HepG2 (cell line): ENCODE measurements around the gene NEK7. TPM values are rescaled to one million over a fixed set of nuclear protein-coding genes. Genes with fewer than 3 reads are reported as not detected.

ENCODE experiments used
- ATAC-seq: fragments of 200-7000 bp; cut with Tn5 transposase; 3 replicates; pipeline ENCODE4 v1.9.1; 2020; ENCODE audit warnings: mild to moderate bottlenecking, moderate library complexity
- BruUV-seq: library from RNA; stranded (reverse); fragments of 400-500 nt; replicated peaks from 2 replicates; lab custom pipeline; 2021; lab: Mats Ljungman, UMichigan
- CTCF ChIA-PET: fragments of 300-600 bp; formaldehyde crosslinking; extraction: SDS; loops from one replicate; lab custom pipeline; 2021; ENCODE audit warnings: low total read pairs, inconsistent platforms, low intra/inter-chr PET ratio; lab: Yijun Ruan, JAX
- POLR2A ChIA-PET: fragments of 350-600 bp; sonication (Branson Sonifier 250); formaldehyde crosslinking; loops from one replicate; lab custom pipeline; 2020; ENCODE audit warnings: antibody characterized with exemption, inconsistent platforms; lab: Yijun Ruan, JAX
- DNase-seq: peaks from one replicate; pipeline ENCODE4 v3.0.0-alpha.2; 2015; ENCODE audit warnings: low spot score
- FAIRE-seq: peaks from 3 replicates; lab custom pipeline; 2011; peaks lifted over from hg19 to GRCh38; lab: Jason Lieb, UNC
- H2AFZ ChIP-seq: one replicate; pipeline ENCODE4 v1.6.1; 2011; ENCODE audit warnings: low read length, inconsistent platforms
- H3K27ac ChIP-seq: fragments of 300-600 bp; 3 replicates; pipeline ENCODE4 v1.8.0; 2011; ENCODE audit warnings: mixed run types, mild to moderate bottlenecking, mixed read lengths, low read length, inconsistent platforms; ENCODE audit not compliant: insufficient read depth; ENCODE audit errors: extremely low read length
- H3K27me3 ChIP-seq, 2 experiments: fragments of 200-600 bp in 1 of 2; 2 replicates in 1 of 2; 3 replicates in 1 of 2; pipeline versions ENCODE4 v1.6.0 to v1.8.0; 2011; ENCODE audit warnings: low read length in 2 of 2, mild to moderate bottlenecking in 2 of 2, moderate library complexity in 2 of 2, inconsistent platforms in 1 of 2; ENCODE audit not compliant: insufficient read depth in 2 of 2, control insufficient read depth in 1 of 2
- H3K36me3 ChIP-seq, 2 experiments: fragments of 200-600 bp in 1 of 2; replicated peaks in 1 of 2; 2 replicates in 1 of 2; 3 replicates in 1 of 2; pipeline versions ENCODE4 v1.5.1 to v1.8.0; 2011; ENCODE audit warnings: low read length in 2 of 2, inconsistent platforms in 1 of 2; ENCODE audit not compliant: insufficient read depth in 2 of 2, control insufficient read depth in 1 of 2
- H3K4me1 ChIP-seq: 2 replicates; pipeline ENCODE4 v1.5.1; 2012; ENCODE audit warnings: low read length, inconsistent platforms; ENCODE audit not compliant: insufficient read depth
- H3K4me2 ChIP-seq: 2 replicates; pipeline ENCODE4 v1.6.0; 2011; ENCODE audit warnings: low read depth, low read length, inconsistent platforms
- H3K4me3 ChIP-seq, 3 experiments: fragments of 200-600 bp in 1 of 3; sonication (generic), shearing (Covaris generic) in 1 of 3; replicated peaks in 1 of 3; 2 replicates each; pipeline ENCODE4 v1.5.1; 2011 to 2016; ENCODE audit warnings: low read length in 3 of 3, inconsistent platforms in 2 of 3, low read depth in 2 of 3, mild to moderate bottlenecking in 2 of 3, control low read depth in 1 of 3, mixed read lengths in 1 of 3; ENCODE audit not compliant: insufficient read depth in 1 of 3
- H3K79me2 ChIP-seq: one replicate; pipeline ENCODE4 v1.6.1; 2011; ENCODE audit warnings: low read length, inconsistent platforms; ENCODE audit not compliant: insufficient read depth
- H3K9ac ChIP-seq: 2 replicates; pipeline ENCODE4 v1.6.0; 2011; ENCODE audit warnings: mild to moderate bottlenecking, low read depth, low read length, inconsistent platforms; ENCODE audit not compliant: insufficient read depth
- H3K9me3 ChIP-seq: 2 replicates; pipeline ENCODE4 v1.5.1; 2012; ENCODE audit warnings: mild to moderate bottlenecking, low read length
- H4K20me1 ChIP-seq: 2 replicates; pipeline ENCODE4 v1.6.0; 2011; ENCODE audit warnings: inconsistent platforms, mild to moderate bottlenecking, low read length, moderate library complexity; ENCODE audit not compliant: insufficient read depth
- DNMT3B ChIP-seq: conservative IDR thresholded peaks from 2 replicates; pipeline ENCODE4 v1.6.1; 2016; ENCODE audit warnings: missing biosample characterization, control low read depth
- EEA1 ChIP-seq: sonication (generic); formaldehyde crosslinking; IDR thresholded peaks from 2 replicates; pipeline ENCODE4 v1.5.1; 2020; ENCODE audit warnings: mild to moderate bottlenecking, missing genetic modification reagents, borderline replicate concordance
- MAFG ChIP-seq: sonication (generic); formaldehyde crosslinking; IDR thresholded peaks from 2 replicates; pipeline ENCODE4 v1.5.1; 2020; ENCODE audit warnings: mild to moderate bottlenecking, missing genetic modification reagents
- RFX1 ChIP-seq: fragments of 450-650 bp; IDR thresholded peaks from 2 replicates; pipeline ENCODE4 v1.6.1; 2017
- RFX5 ChIP-seq: IDR thresholded peaks from 2 replicates; pipeline ENCODE4 v1.6.1; 2011; ENCODE audit warnings: low read depth, low read length, improper control_type of control experiment
- SKI ChIP-seq: fragments of 450-650 bp; IDR thresholded peaks from one replicate; pipeline ENCODE4 v1.6.1; 2018; ENCODE audit warnings: mild to moderate bottlenecking; ENCODE audit not compliant: partially characterized antibody
- SP2 ChIP-seq: sonication (generic); formaldehyde crosslinking; IDR thresholded peaks from 2 replicates; pipeline ENCODE4 v1.5.1; 2020; ENCODE audit warnings: mild to moderate bottlenecking, missing genetic modification reagents
- ZNF256 ChIP-seq: sonication (generic); formaldehyde crosslinking; conservative IDR thresholded peaks from 2 replicates; pipeline ENCODE4 v1.4.0; 2020; ENCODE audit warnings: missing genetic modification reagents
- ZNF367 ChIP-seq: sonication (generic); formaldehyde crosslinking; IDR thresholded peaks from 2 replicates; pipeline ENCODE4 v1.4.0; 2020; ENCODE audit warnings: missing genetic modification reagents, borderline replicate concordance
- ZNF468 ChIP-seq: sonication (generic); formaldehyde crosslinking; IDR thresholded peaks from 2 replicates; pipeline ENCODE4 v1.8.0; 2022; ENCODE audit warnings: mild to moderate bottlenecking, moderate library complexity, missing genetic modification reagents
- ZNF550 ChIP-seq: sonication (generic); formaldehyde crosslinking; IDR thresholded peaks from 2 replicates; pipeline ENCODE4 v1.4.0; 2020; ENCODE audit warnings: mild to moderate bottlenecking, missing genetic modification reagents, borderline replicate concordance
- WGBS: methylation state at CpG from one replicate; pipeline ENCODE4 v1.1.6; 2017; ENCODE audit warnings: low lambda C conversion rate; 5-methylcytosine and 5-hydroxymethylcytosine counted together
- in situ Hi-C: cut with HindIII; loops from 2 replicates; pipeline ENCODE4 v1.10.0; 2017; ENCODE audit warnings: low pct_unique_long_range_greater_than_20kb; ENCODE audit not compliant: extremely low pct_ligation_motif_present
- intact Hi-C: fragments of 100-400 bp; cut with micrococcal nuclease; formaldehyde crosslinking; loops from one replicate; pipeline ENCODE4 v1.10.0; 2022; ENCODE audit not compliant: unreplicated experiment
- polyA plus RNA-seq, 8 experiments: library from polyadenylated mRNA; depleted of rRNA in 3 of 8; stranded (reverse) in 7 of 8; unstranded in 1 of 8; fragments of >200 nt; fragmentation: Illumina TruSeq in 4 of 8; extraction: Trizol in 4 of 8; gene quantifications; 2 replicates each; pipeline versions ENCODE4 v1.2.1 to v1.2.3, GENCODE V29; 2011 to 2016; ENCODE audit warnings: low read depth in 4 of 8, missing spikeins in 1 of 8, mixed read lengths in 1 of 8; ENCODE audit not compliant: insufficient read depth in 1 of 8
- total RNA-seq, 5 experiments: library from RNA; depleted of rRNA; stranded (reverse); fragments of >200 nt; fragmentation: Illumina TruSeq; extraction: Trizol; gene quantifications; 2 replicates each; pipeline ENCODE4 v1.2.3, GENCODE V29; 2016; ENCODE audit warnings: low read depth in 1 of 5
- TF ChIP-seq, protein P1 (sequence below): sonication (generic); formaldehyde crosslinking; IDR thresholded peaks from 2 replicates; pipeline ENCODE4 v1.5.0; 2020; ENCODE audit warnings: mild to moderate bottlenecking, missing genetic modification reagents, borderline replicate concordance
- TF ChIP-seq, protein P2 (sequence below): sonication (generic); formaldehyde crosslinking; IDR thresholded peaks from 2 replicates; pipeline ENCODE4 v1.5.1; 2020; ENCODE audit warnings: mild to moderate bottlenecking, missing genetic modification reagents, moderate library complexity
- TF ChIP-seq, protein P3 (sequence below): sonication (generic); formaldehyde crosslinking; IDR thresholded peaks from 2 replicates; pipeline ENCODE4 v1.4.0; 2020; ENCODE audit warnings: missing genetic modification reagents

The NEK7 gene
- total and polyA plus RNA-seq, 2 of the 13 experiments (the other 11 are each of a cell fraction or from before 2014, with no cell fraction given): 18.1 to 19.2 TPM

DNA sequence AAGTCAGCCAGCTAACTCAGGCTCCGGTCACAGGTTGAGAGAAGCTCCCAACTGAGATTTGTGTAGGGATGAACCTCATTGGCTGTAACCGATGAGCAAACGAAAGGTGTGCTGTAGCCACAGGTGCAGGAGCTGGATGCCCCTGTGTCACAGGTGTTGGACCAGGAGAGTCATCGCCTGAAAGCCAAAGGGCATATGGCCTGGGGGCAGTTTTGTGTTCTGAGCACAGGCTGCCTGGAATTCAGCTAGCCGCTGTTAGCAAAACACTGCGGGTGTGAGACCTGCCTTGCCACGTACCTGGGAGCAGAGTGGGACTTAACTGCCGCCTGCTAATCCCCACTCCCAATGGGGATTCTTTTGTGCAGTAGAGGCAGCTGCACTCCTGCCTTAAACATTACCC lies 55.3 kb downstream of the NEK7 start:
- whole genome bisulfite sequencing: 98% methylated on average over 4 of the region's 8 CpGs
- intact Hi-C loops (no loop called here), in situ Hi-C loops (no loop called here)
- no peak overlapping the region for H3K9ac ChIP-seq
- POLR2A ChIA-PET: no interaction called here
- no peak overlapping the region for H2AFZ ChIP-seq
- H3K9me3 ChIP-seq: peaks cover 28% of the 10 kb centered on the region
- BruUV-seq: no TSS peak
- no peak overlapping the region for H3K4me2 ChIP-seq
- H3K36me3 ChIP-seq: peaks cover 3 to 13% of the 10 kb centered on the region in 2 experiments; a peak in 3 of 5 replicates
- H3K27ac ChIP-seq: no peak overlapping the region
- H3K4me3 ChIP-seq: no peak overlapping the region
- H3K27me3 ChIP-seq: no peaks in the 10 kb centered on the region
- ATAC-seq (no peak), FAIRE-seq (no peak), DNase-seq (no peak)
- H3K79me2 ChIP-seq: peaks cover 3% of the 10 kb centered on the region
- CTCF ChIA-PET: no interaction called here
- no peaks in the 10 kb centered on the region for H3K4me1 ChIP-seq
- H4K20me1 ChIP-seq: no peaks in the 10 kb centered on the region
- TF ChIP-seq ZNF367 (no peak), ZNF468 (CRISPR knock-in tag) (no peak), ZNF550 (CRISPR knock-in tag) (no peak), MAFG (CRISPR knock-in tag) (no peak), DNMT3B (CRISPR knock-in tag) (no peak), RFX5 (no peak), EEA1 (CRISPR knock-in tag) (no peak), SKI (no peak), ZNF256 (CRISPR knock-in tag) (no peak), SP2 (CRISPR knock-in tag) (no peak), RFX1 (no peak)
- TF ChIP-seq, protein P1, sequence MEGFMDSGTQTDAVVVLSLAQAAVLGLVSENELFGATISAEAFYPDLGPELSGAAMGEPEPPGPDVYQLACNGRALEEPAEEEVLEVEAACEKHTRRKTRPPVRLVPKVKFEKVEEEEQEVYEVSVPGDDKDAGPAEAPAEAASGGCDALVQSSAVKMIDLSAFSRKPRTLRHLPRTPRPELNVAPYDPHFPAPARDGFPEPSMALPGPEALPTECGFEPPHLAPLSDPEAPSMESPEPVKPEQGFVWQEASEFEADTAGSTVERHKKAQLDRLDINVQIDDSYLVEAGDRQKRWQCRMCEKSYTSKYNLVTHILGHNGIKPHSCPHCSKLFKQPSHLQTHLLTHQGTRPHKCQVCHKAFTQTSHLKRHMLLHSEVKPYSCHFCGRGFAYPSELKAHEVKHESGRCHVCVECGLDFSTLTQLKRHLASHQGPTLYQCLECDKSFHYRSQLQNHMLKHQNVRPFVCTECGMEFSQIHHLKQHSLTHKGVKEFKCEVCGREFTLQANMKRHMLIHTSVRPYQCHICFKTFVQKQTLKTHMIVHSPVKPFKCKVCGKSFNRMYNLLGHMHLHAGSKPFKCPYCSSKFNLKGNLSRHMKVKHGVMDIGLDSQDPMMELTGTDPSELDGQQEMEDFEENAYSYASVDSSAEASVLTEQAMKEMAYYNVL (CRISPR knock-in tag): no peak
- TF ChIP-seq, protein P2, sequence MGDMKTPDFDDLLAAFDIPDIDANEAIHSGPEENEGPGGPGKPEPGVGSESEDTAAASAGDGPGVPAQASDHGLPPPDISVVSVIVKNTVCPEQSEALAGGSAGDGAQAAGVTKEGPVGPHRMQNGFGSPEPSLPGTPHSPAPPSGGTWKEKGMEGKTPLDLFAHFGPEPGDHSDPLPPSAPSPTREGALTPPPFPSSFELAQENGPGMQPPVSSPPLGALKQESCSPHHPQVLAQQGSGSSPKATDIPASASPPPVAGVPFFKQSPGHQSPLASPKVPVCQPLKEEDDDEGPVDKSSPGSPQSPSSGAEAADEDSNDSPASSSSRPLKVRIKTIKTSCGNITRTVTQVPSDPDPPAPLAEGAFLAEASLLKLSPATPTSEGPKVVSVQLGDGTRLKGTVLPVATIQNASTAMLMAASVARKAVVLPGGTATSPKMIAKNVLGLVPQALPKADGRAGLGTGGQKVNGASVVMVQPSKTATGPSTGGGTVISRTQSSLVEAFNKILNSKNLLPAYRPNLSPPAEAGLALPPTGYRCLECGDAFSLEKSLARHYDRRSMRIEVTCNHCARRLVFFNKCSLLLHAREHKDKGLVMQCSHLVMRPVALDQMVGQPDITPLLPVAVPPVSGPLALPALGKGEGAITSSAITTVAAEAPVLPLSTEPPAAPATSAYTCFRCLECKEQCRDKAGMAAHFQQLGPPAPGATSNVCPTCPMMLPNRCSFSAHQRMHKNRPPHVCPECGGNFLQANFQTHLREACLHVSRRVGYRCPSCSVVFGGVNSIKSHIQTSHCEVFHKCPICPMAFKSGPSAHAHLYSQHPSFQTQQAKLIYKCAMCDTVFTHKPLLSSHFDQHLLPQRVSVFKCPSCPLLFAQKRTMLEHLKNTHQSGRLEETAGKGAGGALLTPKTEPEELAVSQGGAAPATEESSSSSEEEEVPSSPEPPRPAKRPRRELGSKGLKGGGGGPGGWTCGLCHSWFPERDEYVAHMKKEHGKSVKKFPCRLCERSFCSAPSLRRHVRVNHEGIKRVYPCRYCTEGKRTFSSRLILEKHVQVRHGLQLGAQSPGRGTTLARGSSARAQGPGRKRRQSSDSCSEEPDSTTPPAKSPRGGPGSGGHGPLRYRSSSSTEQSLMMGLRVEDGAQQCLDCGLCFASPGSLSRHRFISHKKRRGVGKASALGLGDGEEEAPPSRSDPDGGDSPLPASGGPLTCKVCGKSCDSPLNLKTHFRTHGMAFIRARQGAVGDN (CRISPR knock-in tag): no peak
- TF ChIP-seq, protein P3, sequence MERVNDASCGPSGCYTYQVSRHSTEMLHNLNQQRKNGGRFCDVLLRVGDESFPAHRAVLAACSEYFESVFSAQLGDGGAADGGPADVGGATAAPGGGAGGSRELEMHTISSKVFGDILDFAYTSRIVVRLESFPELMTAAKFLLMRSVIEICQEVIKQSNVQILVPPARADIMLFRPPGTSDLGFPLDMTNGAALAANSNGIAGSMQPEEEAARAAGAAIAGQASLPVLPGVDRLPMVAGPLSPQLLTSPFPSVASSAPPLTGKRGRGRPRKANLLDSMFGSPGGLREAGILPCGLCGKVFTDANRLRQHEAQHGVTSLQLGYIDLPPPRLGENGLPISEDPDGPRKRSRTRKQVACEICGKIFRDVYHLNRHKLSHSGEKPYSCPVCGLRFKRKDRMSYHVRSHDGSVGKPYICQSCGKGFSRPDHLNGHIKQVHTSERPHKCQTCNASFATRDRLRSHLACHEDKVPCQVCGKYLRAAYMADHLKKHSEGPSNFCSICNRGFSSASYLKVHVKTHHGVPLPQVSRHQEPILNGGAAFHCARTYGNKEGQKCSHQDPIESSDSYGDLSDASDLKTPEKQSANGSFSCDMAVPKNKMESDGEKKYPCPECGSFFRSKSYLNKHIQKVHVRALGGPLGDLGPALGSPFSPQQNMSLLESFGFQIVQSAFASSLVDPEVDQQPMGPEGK (CRISPR knock-in tag): no peak
